B cell (primary cell): Measurements from ENCODE around the gene OR6S1. TPM values are rescaled to one million over a fixed set of nuclear protein-coding genes. Genes with fewer than 3 reads are reported as not detected.

Source experiments
- ATAC-seq: fragments of 200-7000 bp; cut with Tn5 transposase; one replicate; pipeline ENCODE4 v1.10.0; 2021; ENCODE audit warnings: low read depth, mild to moderate bottlenecking, moderate number of reproducible peaks, moderate library complexity
- CTCF ChIA-PET: fragments of 350-600 bp; sonication (Branson Sonifier 250); formaldehyde crosslinking; loops from one replicate; lab custom pipeline; 2021; ENCODE audit warnings: antibody characterized with exemption, inconsistent platforms; lab: Charles Lee
- POLR2A ChIA-PET: fragments of 350-600 bp; sonication (Branson Sonifier 250); formaldehyde crosslinking; loops from one replicate; lab custom pipeline; 2021; ENCODE audit warnings: antibody characterized with exemption; lab: Charles Lee
- DNase-seq: peaks from one replicate; pipeline ENCODE4 v3.0.0; 2013
- H2AFZ ChIP-seq: 2 replicates; pipeline ENCODE4 v1.6.1; 2012; ENCODE audit warnings: mild to moderate bottlenecking, low read depth, low read length; ENCODE audit not compliant: insufficient read depth, poor library complexity, severe bottlenecking
- H3K27ac ChIP-seq, 2 donors: 1 replicate in 1 of 2; 2 replicates in 1 of 2; pipeline ENCODE4 v1.5.1; 2012 to 2013; ENCODE audit warnings: low read length in 2 of 2, mild to moderate bottlenecking in 2 of 2, moderate library complexity in 1 of 2
- H3K27me3 ChIP-seq, 4 experiments: fragments of 200-600 bp in 1 of 4; sonication (generic) in 1 of 4; replicated peaks in 1 of 4; 1 replicate in 2 of 4; 2 replicates in 2 of 4; pipeline versions ENCODE4 v1.6.1 to v1.7.0; 2013 to 2016; ENCODE audit warnings: low read length in 3 of 4, mild to moderate bottlenecking in 2 of 4, mixed read lengths in 1 of 4, moderate library complexity in 1 of 4; ENCODE audit not compliant: insufficient read depth in 4 of 4, control insufficient read depth in 3 of 4; ENCODE audit errors: control extremely low read depth in 1 of 4
- H3K36me3 ChIP-seq, 2 experiments: replicated peaks in 1 of 2; 1 replicate in 1 of 2; 2 replicates in 1 of 2; pipeline versions ENCODE4 v1.6.1 to v1.7.1; 2013; ENCODE audit warnings: low read length in 1 of 2; ENCODE audit not compliant: insufficient read depth in 2 of 2, control insufficient read depth in 1 of 2; ENCODE audit errors: control extremely low read depth in 1 of 2, extremely low read depth in 1 of 2
- H3K4me1 ChIP-seq, 2 donors: fragments of 200-600 bp in 1 of 2; sonication (generic) in 1 of 2; 1 replicate in 1 of 2; 2 replicates in 1 of 2; pipeline versions ENCODE4 v1.5.1 to v1.6.1; 2013 to 2017; ENCODE audit warnings: low read length in 2 of 2; ENCODE audit not compliant: control insufficient read depth in 2 of 2, insufficient read depth in 2 of 2
- H3K4me2 ChIP-seq: replicated peaks from 2 replicates; pipeline ENCODE3; 2012; ENCODE audit warnings: mild to moderate bottlenecking, low read depth, low read length; ENCODE audit not compliant: poor library complexity, severe bottlenecking
- H3K4me3 ChIP-seq, 5 experiments: fragments of 200-600 bp in 1 of 5; sonication (generic) in 1 of 5; 1 replicate in 3 of 5; 2 replicates in 2 of 5; pipeline versions ENCODE4 v1.5.1 to v1.7.0; 2011 to 2016; ENCODE audit warnings: low read length in 4 of 5, mild to moderate bottlenecking in 4 of 5, low read depth in 2 of 5, control low read depth in 1 of 5, moderate library complexity in 1 of 5; ENCODE audit not compliant: insufficient read depth in 1 of 5; ENCODE audit errors: control extremely low read depth in 1 of 5, extremely low read depth in 1 of 5
- H3K79me2 ChIP-seq: fragments of 200-600 bp; sonication (generic); one replicate; pipeline ENCODE4 v1.6.0; 2016; ENCODE audit warnings: low read length; ENCODE audit not compliant: control insufficient read depth, insufficient read depth
- H3K9ac ChIP-seq: fragments of 200-600 bp; sonication (generic); 2 replicates; pipeline ENCODE4 v1.6.1; 2017; ENCODE audit warnings: mild to moderate bottlenecking, low read length, moderate library complexity
- H3K9me3 ChIP-seq, 3 donors: one replicate each; pipeline versions ENCODE4 v1.6.1 to v1.7.1; 2013; ENCODE audit warnings: low read length in 2 of 3; ENCODE audit not compliant: control insufficient read depth in 2 of 3, insufficient read depth in 1 of 3; ENCODE audit errors: control extremely low read depth in 1 of 3
- H4K20me1 ChIP-seq: 2 replicates; pipeline ENCODE4 v1.6.0; 2012; ENCODE audit warnings: mild to moderate bottlenecking, low read length; ENCODE audit not compliant: insufficient read depth, control insufficient read depth, poor library complexity, severe bottlenecking
- H3K27ac Mint-ChIP-seq: one replicate; pipeline ENCODE4 v1.8.0; 2021; ENCODE audit warnings: mixed read lengths
- H3K27me3 Mint-ChIP-seq: one replicate; pipeline ENCODE4 v1.8.0; 2021; ENCODE audit warnings: mixed read lengths
- H3K4me1 Mint-ChIP-seq: one replicate; pipeline ENCODE4 v1.8.0; 2021; ENCODE audit warnings: mixed read lengths
- H3K4me3 Mint-ChIP-seq: one replicate; pipeline ENCODE4 v1.8.0; 2021; ENCODE audit warnings: mixed read lengths
- H3K9me3 Mint-ChIP-seq: one replicate; pipeline ENCODE4 v1.8.0; 2022; ENCODE audit warnings: mixed read lengths; ENCODE audit not compliant: insufficient read depth
- EZH2 ChIP-seq: IDR thresholded peaks from 2 replicates; pipeline ENCODE4 v1.6.1; 2012; ENCODE audit warnings: borderline replicate concordance, low read depth, mild to moderate bottlenecking, moderate library complexity, low read length; ENCODE audit not compliant: insufficient read depth, poor library complexity, severe bottlenecking
- WGBS: methylation state at CpG from one replicate; pipeline ENCODE4 v1.1.5; 2013; ENCODE audit warnings: missing lambda C conversion rate; ENCODE audit not compliant: insufficient coverage; 5-methylcytosine and 5-hydroxymethylcytosine counted together
- intact Hi-C: fragments of 100-400 bp; cut with micrococcal nuclease; formaldehyde crosslinking; loops from one replicate; pipeline ENCODE4 v1.10.0; 2022
- polyA plus RNA-seq: library from polyadenylated mRNA; depleted of rRNA; stranded (reverse); fragments of >200 nt; gene quantifications from 2 replicates; pipeline ENCODE4 v1.2.3, GENCODE V29; 2012
- total RNA-seq, 2 donors: library from RNA; stranded (reverse); fragments of 120-200 nt in 1 of 2; gene quantifications; 1 replicate in 1 of 2; 2 replicates in 1 of 2; pipeline versions ENCODE4 v1.2.3 to v1.2.4, GENCODE V29; 2013 to 2022
- TF ChIP-seq, protein P1 (sequence below): fragments of 200-600 bp; IDR thresholded peaks from one replicate; pipeline ENCODE4 v1.8.0; 2022; ENCODE audit warnings: antibody characterized with exemption, mild to moderate bottlenecking

OR6S1 gene
- total and polyA plus RNA-seq, 2 donors (not counting 1 experiment from before 2014, with no cell fraction given) = 0.16 TPM; not detected in 1

- WGBS = 3% methylated on average over 15 of the region's 19 CpGs
- H3K9ac ChIP-seq = peak overlapping the region; percentile 65
- peaks cover 48% of the 10 kb centered on the region for H3K4me1 Mint-ChIP-seq
Observed at GRCh38 chr14:20632448-20632830, 9.1 kb downstream of the OR6S1 start.

More at GRCh38 chr14:20632448-20632830, 9.1 kb downstream of the OR6S1 start:
- ATAC-seq (peak; percentile 41), DNase-seq (no peak)
- Mint-ChIP-seq H3K27ac (peak overlapping the region; percentile 91), H3K9me3 (peaks cover 2% of the 10 kb centered on the region), H3K4me3 (peak overlapping the region; percentile 86), H3K27me3 (peaks cover 38% of the 10 kb centered on the region)
- intact Hi-C loops = loop anchor here (1.0 to 5.0 kb wide), 3 partner anchors 10 to 35 kb away; no protein-coding TSS in a partner anchor
- Histone ChIP-seq H3K9me3 (peaks cover 3 to 15% (median 5%) of the 10 kb centered on the region in 3 donors), H3K4me1 (peaks cover 35 to 38% of the 10 kb centered on the region in 2 donors), H3K27ac (no peak overlapping the region), H4K20me1 (no peaks in the 10 kb centered on the region), H3K27me3 (peaks cover 0 to 38% (median 14%) of the 10 kb centered on the region in 4 experiments), H3K79me2 (no peaks in the 10 kb centered on the region), H3K4me2 (peak overlapping the region; percentile 88), H3K36me3 (no peaks in the 10 kb centered on the region), H3K4me3 (peak overlapping the region in 4 of 5 experiments; percentile 33 to 65 (median 50)), H2AFZ (peak overlapping the region; percentile 16)
- CTCF ChIA-PET = interaction anchor here (1.1 to 3.1 kb wide), 4 partner anchors 19 to 58 kb away, joined by 3 to 21 read pairs (median 15); no protein-coding TSS in a partner anchor
- TF ChIP-seq, protein P1, sequence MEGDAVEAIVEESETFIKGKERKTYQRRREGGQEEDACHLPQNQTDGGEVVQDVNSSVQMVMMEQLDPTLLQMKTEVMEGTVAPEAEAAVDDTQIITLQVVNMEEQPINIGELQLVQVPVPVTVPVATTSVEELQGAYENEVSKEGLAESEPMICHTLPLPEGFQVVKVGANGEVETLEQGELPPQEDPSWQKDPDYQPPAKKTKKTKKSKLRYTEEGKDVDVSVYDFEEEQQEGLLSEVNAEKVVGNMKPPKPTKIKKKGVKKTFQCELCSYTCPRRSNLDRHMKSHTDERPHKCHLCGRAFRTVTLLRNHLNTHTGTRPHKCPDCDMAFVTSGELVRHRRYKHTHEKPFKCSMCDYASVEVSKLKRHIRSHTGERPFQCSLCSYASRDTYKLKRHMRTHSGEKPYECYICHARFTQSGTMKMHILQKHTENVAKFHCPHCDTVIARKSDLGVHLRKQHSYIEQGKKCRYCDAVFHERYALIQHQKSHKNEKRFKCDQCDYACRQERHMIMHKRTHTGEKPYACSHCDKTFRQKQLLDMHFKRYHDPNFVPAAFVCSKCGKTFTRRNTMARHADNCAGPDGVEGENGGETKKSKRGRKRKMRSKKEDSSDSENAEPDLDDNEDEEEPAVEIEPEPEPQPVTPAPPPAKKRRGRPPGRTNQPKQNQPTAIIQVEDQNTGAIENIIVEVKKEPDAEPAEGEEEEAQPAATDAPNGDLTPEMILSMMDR = no peak
- no peak for TF ChIP-seq EZH2
- POLR2A ChIA-PET = no interaction called here
